GM12872 (cell line): Measurements from ENCODE around the gene GHITM.

Experiments used
- CTCF ChIP-seq: IDR thresholded peaks from 3 replicates; pipeline ENCODE4 v1.5.1; 2011; ENCODE audit warnings: low read depth, mild to moderate bottlenecking, low read length, moderate library complexity; ENCODE audit not compliant: insufficient read depth

GHITM gene

GRCh38 chr10:84166620-84167288 is 27.4 kb downstream of the GHITM start:
- TF ChIP-seq CTCF, result no peak

GRCh38 chr10:84172467-84173356 is 33.4 kb downstream of the GHITM start:
- no peak for TF ChIP-seq CTCF

- TF ChIP-seq CTCF, result no peak
Measured at GRCh38 chr10:84173501-84173929, 34.2 kb downstream of the GHITM start, which contains the start of gene GPR15LG. TSS of gene GPR15LG (plus strand) at chr10:84173801. CDS start at chr10:84173852, 51 bp downstream.

- TF ChIP-seq CTCF, result no peak
Measured at GRCh38 chr10:84175436-84175835, 36.1 kb downstream of the GHITM start.

- no peak for TF ChIP-seq CTCF
Measured at GRCh38 chr10:84176351-84176750, 37.0 kb downstream of the GHITM start.

- TF ChIP-seq CTCF, result no peak
Measured at GRCh38 chr10:84176836-84177474, 37.6 kb downstream of the GHITM start.

- no peak for TF ChIP-seq CTCF
Measured at GRCh38 chr10:84177541-84178141, 38.3 kb downstream of the GHITM start.
